C4-2B (cell line): ENCODE results near the gene ZDHHC22.

Source experiments
- ZFX ChIP-seq: fragments of 450-650 bp; IDR thresholded peaks from 2 replicates; pipeline ENCODE4 v1.6.1; 2017
- TF ChIP-seq, protein P1 (sequence below): fragments of 450-650 bp; conservative IDR thresholded peaks from 2 replicates; pipeline ENCODE4 v1.5.1; 2017; ENCODE audit warnings: mild to moderate bottlenecking

DNA sequence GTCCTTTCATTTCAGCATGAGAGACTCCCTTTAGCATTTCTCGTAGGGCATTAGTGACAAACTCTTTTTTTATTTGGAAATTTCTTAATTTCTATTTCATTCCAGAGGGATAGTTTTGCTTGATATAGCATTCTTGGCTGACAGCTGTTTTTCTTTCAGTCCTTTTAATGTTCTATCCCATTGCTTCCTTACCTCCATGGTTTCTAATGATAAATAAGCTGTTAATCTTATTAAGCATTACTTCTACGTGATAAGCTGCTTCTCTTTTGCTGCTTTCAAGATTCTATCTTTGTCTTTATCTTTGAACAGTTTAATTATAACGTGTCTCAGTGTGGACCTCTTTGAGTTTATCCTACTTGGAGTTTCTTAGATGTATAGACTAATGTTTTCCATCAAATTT is 28.5 kb upstream of the ZDHHC22 start:
- TF ChIP-seq, protein P1, sequence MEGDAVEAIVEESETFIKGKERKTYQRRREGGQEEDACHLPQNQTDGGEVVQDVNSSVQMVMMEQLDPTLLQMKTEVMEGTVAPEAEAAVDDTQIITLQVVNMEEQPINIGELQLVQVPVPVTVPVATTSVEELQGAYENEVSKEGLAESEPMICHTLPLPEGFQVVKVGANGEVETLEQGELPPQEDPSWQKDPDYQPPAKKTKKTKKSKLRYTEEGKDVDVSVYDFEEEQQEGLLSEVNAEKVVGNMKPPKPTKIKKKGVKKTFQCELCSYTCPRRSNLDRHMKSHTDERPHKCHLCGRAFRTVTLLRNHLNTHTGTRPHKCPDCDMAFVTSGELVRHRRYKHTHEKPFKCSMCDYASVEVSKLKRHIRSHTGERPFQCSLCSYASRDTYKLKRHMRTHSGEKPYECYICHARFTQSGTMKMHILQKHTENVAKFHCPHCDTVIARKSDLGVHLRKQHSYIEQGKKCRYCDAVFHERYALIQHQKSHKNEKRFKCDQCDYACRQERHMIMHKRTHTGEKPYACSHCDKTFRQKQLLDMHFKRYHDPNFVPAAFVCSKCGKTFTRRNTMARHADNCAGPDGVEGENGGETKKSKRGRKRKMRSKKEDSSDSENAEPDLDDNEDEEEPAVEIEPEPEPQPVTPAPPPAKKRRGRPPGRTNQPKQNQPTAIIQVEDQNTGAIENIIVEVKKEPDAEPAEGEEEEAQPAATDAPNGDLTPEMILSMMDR, result no peak
- no peak for TF ChIP-seq ZFX
